Stimulated activated naive B cell treated with anti-CD40 and anti-IgM and Interleukin-4, amounts not matched to agents 10 μg/mL and 1 μg/mL and 100 μg/mL, for 72 hours (primary cell): ENCODE measurements around the gene MYL9.
A peak's percentile ranks its signal among the peaks of the same experiment; 100 is the strongest.

Experiments used
- ATAC-seq, 2 donors: fragments of 150-1000 bp; cut with Tn5 transposase; replicated peaks; 2 replicates each; pipeline ENCODE4 v1.10.0; 2021; ENCODE audit warnings: moderate library complexity in 1 of 2
- DNase-seq: peaks from one replicate; pipeline ENCODE4 v3.0.0; 2021
- H3K27ac Mint-ChIP-seq: one replicate; pipeline ENCODE4 v1.8.0; 2022; ENCODE audit warnings: mild to moderate bottlenecking, mixed read lengths
- H3K27me3 Mint-ChIP-seq, 2 donors: one replicate each; pipeline ENCODE4 v1.8.0; 2022; ENCODE audit warnings: mixed read lengths in 2 of 2
- H3K36me3 Mint-ChIP-seq, 2 donors: one replicate each; pipeline ENCODE4 v1.8.0; 2022; ENCODE audit warnings: mixed read lengths in 2 of 2, mild to moderate bottlenecking in 1 of 2
- H3K4me1 Mint-ChIP-seq, 2 donors: one replicate each; pipeline ENCODE4 v1.8.0; 2022; ENCODE audit warnings: mixed read lengths in 2 of 2, mild to moderate bottlenecking in 1 of 2
- H3K4me3 Mint-ChIP-seq, 2 donors: one replicate each; pipeline ENCODE4 v1.8.0; 2022; ENCODE audit warnings: mild to moderate bottlenecking in 2 of 2, mixed read lengths in 2 of 2, moderate library complexity in 1 of 2
- H3K9me3 Mint-ChIP-seq, 2 donors: one replicate each; pipeline ENCODE4 v1.8.0; 2022; ENCODE audit warnings: mixed read lengths in 2 of 2, mild to moderate bottlenecking in 1 of 2

MYL9 gene

DNA sequence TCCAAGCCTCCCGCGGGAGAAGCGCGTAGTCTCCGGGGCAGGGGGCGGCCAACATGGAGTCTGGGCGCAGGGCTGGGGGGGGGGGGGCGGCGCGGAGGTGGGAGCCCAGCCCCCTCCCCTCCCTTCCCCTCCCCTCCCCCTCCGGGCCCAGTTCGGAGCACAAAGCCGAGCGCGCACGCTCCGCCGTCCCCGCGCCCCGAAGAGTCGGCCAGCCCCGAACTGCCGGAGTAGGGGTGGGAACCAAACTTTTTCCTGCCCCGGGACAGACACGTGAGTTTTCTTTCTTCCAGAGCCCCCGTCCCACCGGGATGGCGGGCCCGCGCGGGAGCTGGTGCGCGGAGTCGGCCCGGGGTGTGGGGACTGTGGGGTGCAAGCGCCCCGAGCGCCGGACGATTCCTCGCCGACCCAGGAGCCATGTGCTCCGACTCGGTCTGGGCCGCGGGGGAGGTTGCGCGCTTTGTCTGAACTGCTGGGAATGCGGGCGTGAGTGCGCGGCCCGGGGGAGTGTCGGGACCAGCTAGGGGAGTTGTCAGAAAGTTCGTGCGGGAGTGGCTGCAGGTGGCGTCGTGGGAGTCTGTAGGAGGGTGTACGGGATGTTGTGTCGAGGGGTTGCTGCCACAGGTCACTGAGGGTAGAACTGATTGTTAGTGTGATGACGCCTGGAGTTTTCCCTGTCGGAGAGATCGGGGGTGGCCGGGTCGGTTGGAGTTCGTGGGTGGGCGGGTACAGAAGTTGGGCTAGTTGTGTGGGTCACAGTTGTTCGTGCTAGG is 33.2 kb downstream of the MYL9 start:
- peak overlapping the region; percentile 86 to 91 for H3K4me3 Mint-ChIP-seq
- ATAC-seq (peak; percentile 25 to 29), DNase-seq (peak; percentile 31)
- H3K27me3 Mint-ChIP-seq, result no peaks in the 10 kb centered on the region
- no peaks in the 10 kb centered on the region for H3K9me3 Mint-ChIP-seq
- H3K4me1 Mint-ChIP-seq, result peaks cover 27 to 36% of the 10 kb centered on the region in 2 donors
- peak overlapping the region; percentile 94 for H3K27ac Mint-ChIP-seq
- peaks cover 5 to 15% of the 10 kb centered on the region in 2 donors for H3K36me3 Mint-ChIP-seq

GRCh38 chr20:36576081-36576445 is 34.7 kb downstream of the MYL9 start:
- H3K4me1 Mint-ChIP-seq, result peaks cover 29 to 41% of the 10 kb centered on the region in 2 donors
- H3K27me3 Mint-ChIP-seq, result no peaks in the 10 kb centered on the region
- H3K4me3 Mint-ChIP-seq, result peak overlapping the region; percentile 86 to 91

GRCh38 chr20:36578356-36579041 is 37.2 kb downstream of the MYL9 start:
- ATAC-seq, result no peak
- peaks cover 24 to 31% of the 10 kb centered on the region in 2 donors for H3K36me3 Mint-ChIP-seq
- peaks cover 21 to 26% of the 10 kb centered on the region in 2 donors for H3K4me1 Mint-ChIP-seq
- no peak overlapping the region for H3K4me3 Mint-ChIP-seq
- no peak for DNase-seq
- no peaks in the 10 kb centered on the region for H3K27me3 Mint-ChIP-seq
- no peak overlapping the region for H3K27ac Mint-ChIP-seq
- H3K9me3 Mint-ChIP-seq, result no peaks in the 10 kb centered on the region

More at GRCh38 chr20:36576081-36576445, 34.7 kb downstream of the MYL9 start:
- H3K36me3 Mint-ChIP-seq, result peaks cover 13 to 24% of the 10 kb centered on the region in 2 donors
- H3K9me3 Mint-ChIP-seq, result no peaks in the 10 kb centered on the region
- H3K27ac Mint-ChIP-seq, result peak overlapping the region; percentile 94
- no peak for ATAC-seq
- DNase-seq, result no peak

DNA sequence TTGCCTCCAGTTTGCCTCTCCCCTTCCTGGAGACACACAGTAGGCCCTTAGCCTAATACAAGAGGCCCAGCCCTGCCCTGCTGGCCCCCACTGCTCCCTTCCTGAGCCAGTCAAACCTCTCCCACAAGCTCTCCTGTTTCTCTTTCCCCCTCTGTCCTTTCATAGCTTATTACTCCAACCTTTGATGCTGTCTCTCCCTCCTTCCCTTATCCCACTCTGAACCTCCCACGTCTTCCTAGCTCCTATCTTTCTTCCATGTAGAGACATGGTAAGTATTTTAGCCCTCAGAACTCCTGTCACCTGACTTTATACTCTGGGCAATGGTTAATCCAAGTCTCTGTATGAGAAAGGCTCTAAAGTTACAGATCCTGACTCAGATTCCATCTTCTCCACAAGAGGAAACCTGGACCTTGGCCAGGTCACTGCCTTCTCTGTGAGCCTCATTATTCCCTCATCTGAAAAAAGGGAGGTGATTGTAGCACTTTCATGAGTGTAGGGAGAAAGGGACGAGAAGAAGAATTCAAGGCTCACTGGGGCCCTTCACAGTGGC is 38.8 kb downstream of the MYL9 start:
- H3K27me3 Mint-ChIP-seq, result no peaks in the 10 kb centered on the region
- H3K9me3 Mint-ChIP-seq, result no peaks in the 10 kb centered on the region
- peaks cover 26 to 31% of the 10 kb centered on the region in 2 donors for H3K36me3 Mint-ChIP-seq
- DNase-seq (no peak), ATAC-seq (no peak)
- H3K27ac Mint-ChIP-seq, result peak overlapping the region; percentile 10
- H3K4me3 Mint-ChIP-seq, result no peak overlapping the region
- H3K4me1 Mint-ChIP-seq, result peaks cover 20 to 21% of the 10 kb centered on the region in 2 donors

GRCh38 chr20:36582322-36582721 is 41.0 kb downstream of the MYL9 start:
- no peak for DNase-seq
- no peak overlapping the region for H3K4me3 Mint-ChIP-seq
- peaks cover 30 to 35% of the 10 kb centered on the region in 2 donors for H3K36me3 Mint-ChIP-seq
- no peak for ATAC-seq
- peak overlapping the region; percentile 14 for H3K27ac Mint-ChIP-seq
- peaks cover 0 to 2% of the 10 kb centered on the region in 2 donors for H3K9me3 Mint-ChIP-seq
- no peaks in the 10 kb centered on the region for H3K27me3 Mint-ChIP-seq
- H3K4me1 Mint-ChIP-seq, result peaks cover 14 to 16% of the 10 kb centered on the region in 2 donors

DNA sequence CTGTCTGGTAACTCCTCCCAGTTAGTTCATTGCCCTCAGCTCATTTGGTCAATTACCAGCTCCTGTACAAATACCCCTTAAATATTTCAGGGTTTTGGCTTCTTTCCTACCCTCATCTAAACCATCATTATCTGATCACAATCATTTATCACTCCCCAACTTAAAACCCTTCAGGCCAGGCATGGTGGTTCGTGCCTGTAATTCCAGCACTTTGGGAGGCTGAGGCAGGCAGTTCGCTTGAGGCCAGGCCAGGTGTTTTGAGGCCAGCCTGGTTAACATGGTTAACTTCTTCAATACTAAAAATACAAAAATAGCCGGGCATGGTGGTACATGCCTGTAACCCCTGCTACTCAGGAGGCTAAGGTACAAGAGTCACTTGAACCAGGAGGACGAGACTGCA is 41.5 kb downstream of the MYL9 start:
- peak overlapping the region; percentile 14 for H3K27ac Mint-ChIP-seq
- peaks cover 34 to 40% of the 10 kb centered on the region in 2 donors for H3K36me3 Mint-ChIP-seq

DNA sequence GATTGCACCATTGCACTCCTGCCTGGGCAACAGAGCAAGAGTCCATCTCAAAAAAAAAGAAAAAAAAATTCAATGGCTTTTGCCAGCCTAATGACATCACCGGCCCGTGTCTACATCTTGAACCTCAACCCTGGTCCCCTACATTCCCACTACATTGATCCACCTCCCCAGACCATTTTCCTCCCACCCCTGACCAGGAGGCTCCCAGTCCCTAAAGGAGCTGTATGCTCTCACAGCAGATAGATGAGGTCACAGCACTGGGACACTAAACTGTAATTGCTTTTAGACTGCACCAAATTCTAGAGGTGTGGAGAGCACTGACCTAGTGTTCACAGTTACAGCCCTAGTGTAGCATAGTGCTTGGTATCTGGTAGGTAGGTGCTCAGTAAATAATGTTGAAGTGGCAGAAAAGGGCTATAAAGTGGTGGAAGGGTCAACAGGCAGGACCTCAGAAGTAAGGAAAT is 42.7 kb downstream of the MYL9 start:
- H3K27ac Mint-ChIP-seq, result no peak overlapping the region
- peaks cover 20% of the 10 kb centered on the region in 2 donors for H3K4me1 Mint-ChIP-seq
- H3K4me3 Mint-ChIP-seq, result no peak overlapping the region
- ATAC-seq (no peak), DNase-seq (no peak)
- H3K27me3 Mint-ChIP-seq, result no peaks in the 10 kb centered on the region
- H3K9me3 Mint-ChIP-seq, result peaks cover 0 to 5% of the 10 kb centered on the region in 2 donors
- peaks cover 37 to 45% of the 10 kb centered on the region in 2 donors for H3K36me3 Mint-ChIP-seq

More for the DNA sequence above, 41.5 kb downstream of the MYL9 start:
- peaks cover 0 to 5% of the 10 kb centered on the region in 2 donors for H3K9me3 Mint-ChIP-seq
- DNase-seq, result no peak
- no peak for ATAC-seq
- H3K4me3 Mint-ChIP-seq, result no peak overlapping the region
- peaks cover 19 to 20% of the 10 kb centered on the region in 2 donors for H3K4me1 Mint-ChIP-seq
- H3K27me3 Mint-ChIP-seq, result no peaks in the 10 kb centered on the region

GRCh38 chr20:36585410-36586125 is 44.2 kb downstream of the MYL9 start:
- Mint-ChIP-seq H3K4me1 (peaks cover 15 to 19% of the 10 kb centered on the region in 2 donors), H3K9me3 (peaks cover 0 to 5% of the 10 kb centered on the region in 2 donors), H3K27me3 (no peaks in the 10 kb centered on the region), H3K27ac (no peak overlapping the region), H3K36me3 (peaks cover 31 to 44% of the 10 kb centered on the region in 2 donors), H3K4me3 (no peak overlapping the region)
- DNase-seq (no peak), ATAC-seq (no peak)

- Mint-ChIP-seq H3K4me3 (peak overlapping the region in 1 of 2 donors; percentile 29), H3K27me3 (no peaks in the 10 kb centered on the region), H3K36me3 (peaks cover 37 to 55% of the 10 kb centered on the region in 2 donors), H3K27ac (peak overlapping the region; percentile 56), H3K9me3 (peaks cover 0 to 5% of the 10 kb centered on the region in 2 donors), H3K4me1 (peaks cover 27 to 32% of the 10 kb centered on the region in 2 donors)
- DNase-seq, result no peak
- ATAC-seq, result peak; percentile 41 to 54
Measured at GRCh38 chr20:36587388-36588070, 46.2 kb downstream of the MYL9 start.

DNA sequence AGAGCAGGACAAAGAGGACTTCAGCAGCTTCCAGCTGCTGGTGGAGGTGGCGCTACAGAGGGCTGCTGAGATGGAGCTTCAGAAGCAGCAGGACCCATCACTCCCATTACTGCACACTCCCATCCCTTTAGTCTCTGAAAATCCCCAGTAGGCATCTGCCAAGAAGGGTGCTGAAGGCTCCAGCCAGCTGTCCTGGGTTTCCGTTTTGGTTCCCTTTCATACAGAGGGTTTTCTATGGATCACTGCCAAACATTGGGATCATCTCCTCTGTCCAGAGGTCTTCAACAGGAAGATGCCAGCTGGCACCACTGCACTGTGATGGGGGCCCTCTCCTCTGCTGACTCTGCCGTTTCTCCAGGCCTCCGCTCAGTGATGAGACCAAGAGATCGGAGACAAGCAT is 50.0 kb downstream of the MYL9 start:
- peaks cover 45 to 64% of the 10 kb centered on the region in 2 donors for H3K36me3 Mint-ChIP-seq
- peaks cover 0 to 5% of the 10 kb centered on the region in 2 donors for H3K9me3 Mint-ChIP-seq
- no peaks in the 10 kb centered on the region for H3K27me3 Mint-ChIP-seq
- H3K4me3 Mint-ChIP-seq, result no peak overlapping the region
- H3K4me1 Mint-ChIP-seq, result peaks cover 49 to 68% of the 10 kb centered on the region in 2 donors
- DNase-seq (no peak), ATAC-seq (no peak)
- H3K27ac Mint-ChIP-seq, result peak overlapping the region; percentile 85

- ATAC-seq, result no peak
- H3K4me3 Mint-ChIP-seq, result no peak overlapping the region
- peaks cover 44 to 63% of the 10 kb centered on the region in 2 donors for H3K4me1 Mint-ChIP-seq
- peak overlapping the region; percentile 5 for H3K27ac Mint-ChIP-seq
- peaks cover 0 to 5% of the 10 kb centered on the region in 2 donors for H3K9me3 Mint-ChIP-seq
- H3K27me3 Mint-ChIP-seq, result no peaks in the 10 kb centered on the region
- no peak for DNase-seq
- H3K36me3 Mint-ChIP-seq, result peaks cover 40 to 59% of the 10 kb centered on the region in 2 donors
Measured at GRCh38 chr20:36591854-36592641, 50.7 kb downstream of the MYL9 start.

- peaks cover 42 to 62% of the 10 kb centered on the region in 2 donors for H3K4me1 Mint-ChIP-seq
- H3K27ac Mint-ChIP-seq, result no peak overlapping the region
- DNase-seq, result no peak
- H3K36me3 Mint-ChIP-seq, result peaks cover 33 to 53% of the 10 kb centered on the region in 2 donors
- H3K27me3 Mint-ChIP-seq, result no peaks in the 10 kb centered on the region
- H3K4me3 Mint-ChIP-seq, result no peak overlapping the region
- no peak for ATAC-seq
- no peaks in the 10 kb centered on the region for H3K9me3 Mint-ChIP-seq
Measured at GRCh38 chr20:36593347-36593929, 52.1 kb downstream of the MYL9 start.
